ENCODE data around the gene EFCAB5.
"Not testable (repeated sequence)": the region's sequence is repeated elsewhere in the genome, so short reads cannot be mapped to it uniquely, and the experiment has no call there.

Gene EFCAB5

DNA sequence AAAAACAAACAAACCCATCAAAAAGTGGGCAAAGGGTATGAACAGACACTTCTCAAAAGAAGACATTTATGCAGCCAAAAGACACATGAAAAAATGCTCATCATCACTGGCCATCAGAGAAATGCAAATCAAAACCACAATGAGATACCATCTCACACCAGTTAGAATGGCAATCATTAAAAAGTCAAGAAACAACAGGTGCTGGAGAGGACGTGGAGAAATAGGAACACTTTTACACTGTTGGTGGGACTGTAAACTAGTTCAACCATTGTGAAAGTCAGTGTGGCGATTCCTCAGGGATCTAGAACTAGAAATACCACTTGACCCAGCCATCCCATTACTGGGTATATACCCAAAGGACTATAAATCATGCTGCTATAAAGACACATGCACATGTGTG is 83.9 kb downstream of the EFCAB5 start:
- H3K27me3 ChIP-seq (ENCODE audit: control insufficient read depth, insufficient read depth, low read length); H3K4me1 ChIP-seq (ENCODE audit: control insufficient read depth, low read depth, low read length); H3K27ac ChIP-seq (ENCODE audit: low read length); H3K4me3 ChIP-seq (ENCODE audit: low read length); H3K9ac ChIP-seq (ENCODE audit: low read length); H3K9me3 ChIP-seq (ENCODE audit: control insufficient read depth, low read depth, low read length); H3K36me3 ChIP-seq (ENCODE audit: control insufficient read depth, low read depth, low read length): not testable (repeated sequence)

- H3K4me3 ChIP-seq (ENCODE audit: low read length), result no peak overlapping the region
- H3K27me3 ChIP-seq (ENCODE audit: control insufficient read depth, insufficient read depth, low read length), result no peaks in the 10 kb centered on the region
- no peak overlapping the region for H3K27ac ChIP-seq (ENCODE audit: low read length)
- H3K9ac ChIP-seq (ENCODE audit: low read length), result no peak overlapping the region
- H3K36me3 ChIP-seq (ENCODE audit: control insufficient read depth, low read depth, low read length), result no peaks in the 10 kb centered on the region
- no peaks in the 10 kb centered on the region for H3K9me3 ChIP-seq (ENCODE audit: control insufficient read depth, low read depth, low read length)
- no peaks in the 10 kb centered on the region for H3K4me1 ChIP-seq (ENCODE audit: control insufficient read depth, low read depth, low read length)
Measured at GRCh38 chr17:30027676-30028075, 86.2 kb downstream of the EFCAB5 start.

DNA sequence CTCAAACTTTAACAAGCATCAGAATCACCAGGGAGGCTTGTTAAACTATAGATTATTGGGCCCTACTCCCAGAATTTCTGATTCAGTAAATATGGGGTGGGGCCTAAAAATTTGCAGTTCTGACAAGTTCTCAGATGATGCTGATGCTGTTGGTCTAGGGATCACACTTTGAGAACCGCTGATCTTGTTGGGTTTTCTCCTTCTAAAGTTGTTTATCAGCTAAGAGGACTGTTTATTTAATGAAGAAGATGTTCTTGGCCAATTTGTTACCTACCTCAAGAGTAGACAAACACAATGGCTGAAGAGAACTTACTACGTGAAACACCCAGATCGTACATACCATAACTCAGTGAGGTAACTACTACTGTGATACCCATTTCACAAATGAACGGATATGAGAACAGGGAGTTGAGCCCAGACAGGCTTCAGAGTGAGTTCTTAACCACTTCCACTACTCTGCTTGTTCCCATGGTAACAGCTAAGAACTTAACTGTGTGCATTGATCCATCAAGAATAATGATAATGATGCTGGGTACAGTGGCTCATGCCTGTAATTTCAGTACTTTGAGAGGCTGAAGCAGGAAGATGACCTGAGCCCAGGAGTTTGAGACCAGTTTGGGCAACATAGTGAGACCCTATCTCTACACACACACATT is 89.9 kb downstream of the EFCAB5 start:
- Histone ChIP-seq H3K27ac (ENCODE audit: low read length) (no peak overlapping the region), H3K9me3 (ENCODE audit: control insufficient read depth, low read depth, low read length) (no peaks in the 10 kb centered on the region), H3K27me3 (ENCODE audit: control insufficient read depth, insufficient read depth, low read length) (no peaks in the 10 kb centered on the region), H3K4me1 (ENCODE audit: control insufficient read depth, low read depth, low read length) (no peaks in the 10 kb centered on the region), H3K36me3 (ENCODE audit: control insufficient read depth, low read depth, low read length) (no peaks in the 10 kb centered on the region), H3K4me3 (ENCODE audit: low read length) (no peak overlapping the region), H3K9ac (ENCODE audit: low read length) (no peak overlapping the region)

DNA sequence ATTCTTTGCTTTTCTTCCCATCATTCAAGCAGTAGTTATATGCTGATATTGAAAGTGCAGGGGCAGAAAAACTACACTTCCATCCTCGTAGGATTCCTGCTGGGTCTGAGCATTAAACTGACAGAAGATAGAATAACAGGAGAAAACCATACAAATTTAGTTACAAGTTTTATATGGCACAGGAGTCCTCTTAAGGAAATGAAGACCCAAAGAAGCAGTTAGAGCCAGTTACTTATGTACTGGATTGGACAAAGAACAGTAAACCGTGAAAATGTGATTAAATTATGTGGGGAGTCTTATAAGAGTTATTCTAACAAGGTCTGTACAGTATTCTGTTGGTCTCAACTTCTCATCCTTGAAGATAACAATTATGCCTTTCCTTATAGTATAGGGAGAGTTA is 93.9 kb downstream of the EFCAB5 start:
- Histone ChIP-seq H3K36me3 (ENCODE audit: control insufficient read depth, low read depth, low read length) (no peaks in the 10 kb centered on the region), H3K9ac (ENCODE audit: low read length) (no peak overlapping the region), H3K27me3 (ENCODE audit: control insufficient read depth, insufficient read depth, low read length) (no peaks in the 10 kb centered on the region), H3K27ac (ENCODE audit: low read length) (no peak overlapping the region), H3K4me1 (ENCODE audit: control insufficient read depth, low read depth, low read length) (no peaks in the 10 kb centered on the region), H3K4me3 (ENCODE audit: low read length) (no peak overlapping the region), H3K9me3 (ENCODE audit: control insufficient read depth, low read depth, low read length) (no peaks in the 10 kb centered on the region)

DNA sequence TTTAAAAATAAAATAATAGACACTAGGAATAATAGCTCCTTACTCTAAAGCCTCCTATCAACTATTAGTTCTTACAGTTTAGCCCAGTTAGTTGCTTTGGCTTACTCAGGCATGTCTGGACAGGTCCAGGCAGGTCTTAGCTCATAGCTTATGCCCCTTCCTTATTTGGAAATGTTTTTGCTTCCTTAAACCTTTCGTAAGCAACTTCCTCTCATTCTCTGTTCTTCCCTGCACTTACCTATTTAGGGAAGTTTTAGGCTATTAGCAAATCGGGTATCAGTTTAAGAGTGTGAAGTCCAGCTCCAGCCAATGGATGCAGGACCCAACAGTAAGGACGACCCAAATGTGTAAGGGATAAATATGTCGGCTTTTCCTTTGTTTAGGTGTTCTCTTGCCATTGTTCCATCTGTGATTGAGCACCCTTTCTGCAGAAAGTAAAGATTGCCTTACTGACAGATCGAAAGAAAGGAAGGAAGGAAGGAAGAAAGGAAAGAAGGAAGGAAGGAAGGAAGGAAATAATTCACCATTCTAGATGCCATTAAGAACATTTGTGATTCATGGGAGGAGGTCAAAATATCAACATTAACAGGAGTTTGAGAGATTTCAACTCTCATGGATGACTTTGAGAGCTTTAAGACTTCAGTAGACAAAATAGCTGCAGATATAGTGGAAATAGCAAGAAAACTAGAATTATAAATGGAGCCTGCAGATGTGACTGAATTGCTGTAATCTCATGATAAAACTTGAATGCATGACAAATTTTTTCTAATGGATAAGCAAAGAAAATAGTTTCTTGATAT is 99.5 kb downstream of the EFCAB5 start:
- not testable (repeated sequence) for H3K27ac ChIP-seq (ENCODE audit: low read length); H3K36me3 ChIP-seq (ENCODE audit: control insufficient read depth, low read depth, low read length); H3K27me3 ChIP-seq (ENCODE audit: control insufficient read depth, insufficient read depth, low read length); H3K9ac ChIP-seq (ENCODE audit: low read length); H3K4me3 ChIP-seq (ENCODE audit: low read length); H3K4me1 ChIP-seq (ENCODE audit: control insufficient read depth, low read depth, low read length); H3K9me3 ChIP-seq (ENCODE audit: control insufficient read depth, low read depth, low read length)

DNA sequence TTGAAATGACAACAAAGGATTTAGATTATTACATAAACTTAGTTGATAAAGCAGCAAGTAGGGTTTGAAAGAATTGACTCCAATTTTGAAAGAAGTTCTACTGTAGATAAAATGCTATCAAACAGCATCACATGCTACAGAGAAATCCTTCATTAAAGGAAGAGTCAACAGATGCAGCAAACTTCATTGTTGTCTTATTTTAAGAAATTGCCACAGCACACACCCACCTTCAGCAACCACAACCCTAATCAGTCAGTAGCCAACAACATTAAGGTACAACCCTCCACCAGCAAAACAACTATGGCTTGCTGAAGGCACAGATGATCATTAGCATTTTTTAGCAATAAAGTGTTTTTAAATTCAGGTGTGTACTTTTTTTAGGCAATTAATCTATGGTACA is 100.1 kb downstream of the EFCAB5 start:
- Histone ChIP-seq H3K9me3 (ENCODE audit: control insufficient read depth, low read depth, low read length) (peaks cover 5% of the 10 kb centered on the region), H3K9ac (ENCODE audit: low read length) (no peak overlapping the region), H3K4me3 (ENCODE audit: low read length) (no peak overlapping the region), H3K27ac (ENCODE audit: low read length) (no peak overlapping the region), H3K27me3 (ENCODE audit: control insufficient read depth, insufficient read depth, low read length) (no peaks in the 10 kb centered on the region), H3K4me1 (ENCODE audit: control insufficient read depth, low read depth, low read length) (no peaks in the 10 kb centered on the region), H3K36me3 (ENCODE audit: control insufficient read depth, low read depth, low read length) (no peaks in the 10 kb centered on the region)

DNA sequence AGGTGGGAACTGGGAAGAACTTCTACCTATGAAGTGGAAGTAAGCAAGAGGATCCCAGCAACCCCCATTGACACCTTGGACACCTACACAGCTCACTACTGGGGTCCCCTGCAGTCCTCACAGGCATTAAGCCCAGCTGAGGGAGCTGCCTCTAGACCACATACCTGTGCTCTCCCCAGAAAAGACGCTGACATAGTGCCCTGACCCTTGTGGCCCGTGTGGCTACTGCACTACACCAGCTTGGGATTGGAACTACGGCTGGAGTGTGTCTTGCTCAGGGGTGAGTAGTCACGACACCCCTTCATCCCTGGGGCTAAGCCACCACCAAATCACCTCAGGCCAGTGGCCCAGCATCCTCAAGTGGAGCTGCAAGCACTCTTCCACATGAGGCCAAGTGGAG is 120.9 kb downstream of the EFCAB5 start:
- H3K27me3 ChIP-seq (ENCODE audit: control insufficient read depth, insufficient read depth, low read length), result no peaks in the 10 kb centered on the region
- H3K36me3 ChIP-seq (ENCODE audit: control insufficient read depth, low read depth, low read length), result no peaks in the 10 kb centered on the region
- H3K4me1 ChIP-seq (ENCODE audit: control insufficient read depth, low read depth, low read length), result no peaks in the 10 kb centered on the region
- no peak overlapping the region for H3K27ac ChIP-seq (ENCODE audit: low read length)
- H3K9ac ChIP-seq (ENCODE audit: low read length), result no peak overlapping the region
- no peak overlapping the region for H3K4me3 ChIP-seq (ENCODE audit: low read length)
- H3K9me3 ChIP-seq (ENCODE audit: control insufficient read depth, low read depth, low read length), result no peaks in the 10 kb centered on the region

- H3K4me3 ChIP-seq (ENCODE audit: low read length), result no peak overlapping the region
- H3K27me3 ChIP-seq (ENCODE audit: control insufficient read depth, insufficient read depth, low read length), result no peaks in the 10 kb centered on the region
- H3K36me3 ChIP-seq (ENCODE audit: control insufficient read depth, low read depth, low read length), result no peaks in the 10 kb centered on the region
- H3K4me1 ChIP-seq (ENCODE audit: control insufficient read depth, low read depth, low read length), result no peaks in the 10 kb centered on the region
- no peak overlapping the region for H3K9ac ChIP-seq (ENCODE audit: low read length)
- no peak overlapping the region for H3K27ac ChIP-seq (ENCODE audit: low read length)
- no peaks in the 10 kb centered on the region for H3K9me3 ChIP-seq (ENCODE audit: control insufficient read depth, low read depth, low read length)
Measured at GRCh38 chr17:30064738-30065137, 123.3 kb downstream of the EFCAB5 start.

- H3K9me3 ChIP-seq (ENCODE audit: control insufficient read depth, low read depth, low read length), result no peaks in the 10 kb centered on the region
- no peaks in the 10 kb centered on the region for H3K27me3 ChIP-seq (ENCODE audit: control insufficient read depth, insufficient read depth, low read length)
- H3K4me3 ChIP-seq (ENCODE audit: low read length), result no peak overlapping the region
Measured at GRCh38 chr17:30068465-30068864, 127.0 kb downstream of the EFCAB5 start.

DNA sequence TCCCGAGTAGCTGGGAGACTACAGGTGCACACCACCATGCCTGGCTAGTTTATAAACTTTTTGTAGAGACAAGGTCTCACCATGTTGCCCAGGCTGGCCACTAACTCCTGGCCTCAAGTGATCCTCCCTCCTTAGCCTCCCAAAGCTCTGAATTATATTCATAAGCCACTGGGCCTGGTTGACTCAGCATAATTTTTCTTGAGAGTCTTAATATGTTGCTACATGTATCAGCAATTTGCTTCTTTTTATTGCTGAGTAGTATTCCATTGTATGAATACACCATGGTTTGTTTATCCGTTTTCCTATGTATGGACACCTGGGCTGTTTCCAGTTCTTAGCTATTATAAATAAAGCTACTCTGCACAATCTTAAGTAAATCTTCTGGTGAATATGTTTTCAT is 132.8 kb downstream of the EFCAB5 start:
- H3K27ac ChIP-seq (ENCODE audit: low read length), result no peak overlapping the region
- H3K36me3 ChIP-seq (ENCODE audit: control insufficient read depth, low read depth, low read length), result no peaks in the 10 kb centered on the region
- H3K9ac ChIP-seq (ENCODE audit: low read length), result no peak overlapping the region
- no peaks in the 10 kb centered on the region for H3K4me1 ChIP-seq (ENCODE audit: control insufficient read depth, low read depth, low read length)
- no peaks in the 10 kb centered on the region for H3K27me3 ChIP-seq (ENCODE audit: control insufficient read depth, insufficient read depth, low read length)
- H3K9me3 ChIP-seq (ENCODE audit: control insufficient read depth, low read depth, low read length), result no peaks in the 10 kb centered on the region
- H3K4me3 ChIP-seq (ENCODE audit: low read length), result no peak overlapping the region

More at GRCh38 chr17:30068465-30068864, 127.0 kb downstream of the EFCAB5 start:
- Histone ChIP-seq H3K36me3 (ENCODE audit: control insufficient read depth, low read depth, low read length) (no peaks in the 10 kb centered on the region), H3K4me1 (ENCODE audit: control insufficient read depth, low read depth, low read length) (no peaks in the 10 kb centered on the region), H3K9ac (ENCODE audit: low read length) (no peak overlapping the region), H3K27ac (ENCODE audit: low read length) (no peak overlapping the region)

GRCh38 chr17:30074730-30075129 is 133.3 kb downstream of the EFCAB5 start:
- no peak overlapping the region for H3K9ac ChIP-seq (ENCODE audit: low read length)
- no peaks in the 10 kb centered on the region for H3K9me3 ChIP-seq (ENCODE audit: control insufficient read depth, low read depth, low read length)
- H3K27me3 ChIP-seq (ENCODE audit: control insufficient read depth, insufficient read depth, low read length), result no peaks in the 10 kb centered on the region
- H3K4me1 ChIP-seq (ENCODE audit: control insufficient read depth, low read depth, low read length), result no peaks in the 10 kb centered on the region
- H3K27ac ChIP-seq (ENCODE audit: low read length), result no peak overlapping the region
- H3K4me3 ChIP-seq (ENCODE audit: low read length), result no peak overlapping the region
- no peaks in the 10 kb centered on the region for H3K36me3 ChIP-seq (ENCODE audit: control insufficient read depth, low read depth, low read length)

DNA sequence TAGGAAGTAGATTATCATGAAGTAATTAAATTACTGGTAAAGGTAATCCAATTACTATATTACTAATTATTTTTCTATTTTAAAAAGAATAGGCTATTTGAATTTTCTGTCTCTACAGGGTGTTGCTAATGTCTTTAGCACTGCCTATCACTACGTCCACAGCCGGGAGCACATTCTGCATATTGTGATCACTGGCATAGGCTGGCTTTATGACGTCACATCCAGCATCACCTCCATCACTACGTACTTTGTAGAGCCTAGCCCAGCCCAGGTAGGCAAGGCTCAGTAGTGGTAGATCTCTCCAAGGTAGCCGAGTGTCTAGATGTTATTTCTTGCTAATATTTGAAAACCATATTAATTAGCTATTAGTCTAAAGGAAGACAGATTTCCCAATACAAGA is 141.3 kb downstream of the EFCAB5 start:
- H3K36me3 ChIP-seq (ENCODE audit: control insufficient read depth, low read depth, low read length), result no peaks in the 10 kb centered on the region
- H3K27me3 ChIP-seq (ENCODE audit: control insufficient read depth, insufficient read depth, low read length), result no peaks in the 10 kb centered on the region
- no peak overlapping the region for H3K27ac ChIP-seq (ENCODE audit: low read length)
- no peak overlapping the region for H3K4me3 ChIP-seq (ENCODE audit: low read length)
- no peak overlapping the region for H3K9ac ChIP-seq (ENCODE audit: low read length)
- no peaks in the 10 kb centered on the region for H3K4me1 ChIP-seq (ENCODE audit: control insufficient read depth, low read depth, low read length)
- H3K9me3 ChIP-seq (ENCODE audit: control insufficient read depth, low read depth, low read length), result no peaks in the 10 kb centered on the region
